Hematopoietic multipotent progenitor cell treated with erythropoietin and hydrocortisone succinate and interleukin-3 and kit ligand, for 15 days (in vitro differentiated cells): ENCODE results near the gene ADCK1.
"Not testable (repeated sequence)": the region's sequence is repeated elsewhere in the genome, so short reads cannot be mapped to it uniquely, and the experiment has no call there.

Source experiments
- DNase-seq: peaks from one replicate; pipeline ENCODE4 v3.0.0-alpha.2; 2015; ENCODE audit warnings: low spot score

ADCK1 gene

GRCh38 chr14:77866932-77867331 is 67.0 kb downstream of the ADCK1 start:
- DNase-seq: no peak

GRCh38 chr14:77867476-77867875 is 67.6 kb downstream of the ADCK1 start:
- no peak for DNase-seq

GRCh38 chr14:77868552-77869285 is 68.8 kb downstream of the ADCK1 start:
- no peak for DNase-seq

GRCh38 chr14:77869340-77869739 is 69.4 kb downstream of the ADCK1 start:
- no peak for DNase-seq

GRCh38 chr14:77870646-77871045 is 70.7 kb downstream of the ADCK1 start:
- DNase-seq: no peak

- DNase-seq: no peak
These were observed 72.2 kb downstream of the ADCK1 start for GRCh38 chr14:77872152-77872551.

- DNase-seq: no peak
These were observed 73.1 kb downstream of the ADCK1 start for GRCh38 chr14:77872983-77873382.

GRCh38 chr14:77878783-77879182 is 78.9 kb downstream of the ADCK1 start:
- DNase-seq: no peak

GRCh38 chr14:77880056-77880455 is 80.1 kb downstream of the ADCK1 start:
- no peak for DNase-seq

- peak; percentile 20 for DNase-seq
These were observed 82.2 kb downstream of the ADCK1 start for GRCh38 chr14:77882098-77882497.

- DNase-seq: no peak
These were observed 82.7 kb downstream of the ADCK1 start for GRCh38 chr14:77882636-77883035.

GRCh38 chr14:77883131-77883846 is 83.4 kb downstream of the ADCK1 start:
- DNase-seq: no peak

- DNase-seq: no peak
These were observed 83.9 kb downstream of the ADCK1 start for GRCh38 chr14:77883847-77884238.

GRCh38 chr14:77885367-77885766 is 85.5 kb downstream of the ADCK1 start:
- DNase-seq: no peak

- DNase-seq: no peak
These were observed 86.1 kb downstream of the ADCK1 start for GRCh38 chr14:77886010-77886409.

GRCh38 chr14:77888903-77889302 is 89.0 kb downstream of the ADCK1 start:
- DNase-seq: not testable (repeated sequence)

GRCh38 chr14:77889971-77890442 is 90.1 kb downstream of the ADCK1 start:
- DNase-seq: no peak

- no peak for DNase-seq
These were observed 91.0 kb downstream of the ADCK1 start for GRCh38 chr14:77890873-77891272.

- no peak for DNase-seq
These were observed 92.5 kb downstream of the ADCK1 start for GRCh38 chr14:77892381-77892871.

- DNase-seq: no peak
These were observed 93.1 kb downstream of the ADCK1 start for GRCh38 chr14:77892890-77893484.

GRCh38 chr14:77897374-77897773 is 97.5 kb downstream of the ADCK1 start:
- no peak for DNase-seq

- no peak for DNase-seq
These were observed 102.9 kb downstream of the ADCK1 start for GRCh38 chr14:77902811-77903210.

- no peak for DNase-seq
These were observed 103.3 kb downstream of the ADCK1 start for GRCh38 chr14:77903221-77903620.
